RWPE2 (cell line): Measurements from ENCODE around the gene FOXR2.

Source experiments
- ATAC-seq: fragments of 200-7000 bp; cut with Tn5 transposase; 3 replicates; pipeline ENCODE4 v1.9.1; 2021; ENCODE audit warnings: low read depth
- DNase-seq: peaks from one replicate; pipeline ENCODE4 v3.0.0-alpha.2; 2020; ENCODE audit warnings: low spot score
- H3K27ac ChIP-seq: fragments of 450-650 bp; 2 replicates; pipeline ENCODE4 v1.5.1; 2017; ENCODE audit warnings: mild to moderate bottlenecking; ENCODE audit not compliant: poor library complexity, severe bottlenecking
- H3K27me3 ChIP-seq: fragments of 250-450 bp; sonication (Bioruptor Pico); 2 replicates; pipeline ENCODE4 v1.5.1; 2021; ENCODE audit warnings: mild to moderate bottlenecking, moderate library complexity; ENCODE audit not compliant: insufficient read depth, poor library complexity, severe bottlenecking
- H3K36me3 ChIP-seq: fragments of 250-450 bp; sonication (Bioruptor Pico); 2 replicates; pipeline ENCODE4 v1.5.1; 2020; ENCODE audit warnings: low read depth, mild to moderate bottlenecking, moderate library complexity
- H3K4me1 ChIP-seq: fragments of 250-450 bp; sonication (Bioruptor Pico); 2 replicates; pipeline ENCODE4 v1.5.1; 2021; ENCODE audit warnings: mild to moderate bottlenecking, moderate library complexity; ENCODE audit not compliant: insufficient read depth, poor library complexity, severe bottlenecking
- H3K4me3 ChIP-seq: fragments of 250-450 bp; sonication (Bioruptor Pico); 2 replicates; pipeline ENCODE4 v1.5.1; 2021; ENCODE audit warnings: mild to moderate bottlenecking, moderate library complexity; ENCODE audit not compliant: severe bottlenecking
- H3K9me3 ChIP-seq: fragments of 250-450 bp; sonication (Bioruptor Pico); 2 replicates; pipeline ENCODE4 v1.5.1; 2021; ENCODE audit warnings: mild to moderate bottlenecking, moderate library complexity; ENCODE audit not compliant: severe bottlenecking
- CTCF ChIP-seq: fragments of 450-650 bp; IDR thresholded peaks from one replicate; pipeline ENCODE4 v1.5.1; 2017; ENCODE audit warnings: mild to moderate bottlenecking, moderate library complexity; ENCODE audit not compliant: poor library complexity, severe bottlenecking

The FOXR2 gene

GRCh38 chrX:55623100-55623499 is at the start of gene FOXR2:
Gene FOXR2, plus strand, starts transcription at chrX:55623400. Its CDS starts 312 bp downstream, at chrX:55623712.
- no peak for TF ChIP-seq CTCF
- Histone ChIP-seq H3K4me3 (no peak within 1 kb of the TSS), H3K27me3 (no peaks in the 10 kb centered on the region), H3K4me1 (no peaks in the 10 kb centered on the region), H3K27ac (no peak within 1 kb of the TSS), H3K36me3 (no peaks in the 10 kb centered on the region), H3K9me3 (no peaks in the 10 kb centered on the region)
- no peak for DNase-seq
- ATAC-seq: no peak

- Histone ChIP-seq H3K9me3 (no peaks in the 10 kb centered on the region), H3K27me3 (no peaks in the 10 kb centered on the region), H3K27ac (no peak overlapping the region), H3K4me1 (no peaks in the 10 kb centered on the region), H3K4me3 (no peak overlapping the region), H3K36me3 (no peaks in the 10 kb centered on the region)
- no peak for DNase-seq
- no peak for TF ChIP-seq CTCF
- ATAC-seq: no peak
Observed at GRCh38 chrX:55579115-55579514, 44.1 kb upstream of the FOXR2 start.

GRCh38 chrX:55582447-55582846 is 40.8 kb upstream of the FOXR2 start:
- no peaks in the 10 kb centered on the region for H3K4me1 ChIP-seq
- H3K4me3 ChIP-seq: no peak overlapping the region
- no peaks in the 10 kb centered on the region for H3K9me3 ChIP-seq
- DNase-seq (no peak), ATAC-seq (no peak)
- TF ChIP-seq CTCF: no peak
- no peak overlapping the region for H3K27ac ChIP-seq
- no peaks in the 10 kb centered on the region for H3K36me3 ChIP-seq
- no peaks in the 10 kb centered on the region for H3K27me3 ChIP-seq

- Histone ChIP-seq H3K4me3 (no peak overlapping the region), H3K27ac (no peak overlapping the region), H3K36me3 (no peaks in the 10 kb centered on the region), H3K9me3 (no peaks in the 10 kb centered on the region), H3K27me3 (no peaks in the 10 kb centered on the region), H3K4me1 (no peaks in the 10 kb centered on the region)
- DNase-seq: no peak
- no peak for TF ChIP-seq CTCF
- no peak for ATAC-seq
Observed at GRCh38 chrX:55593296-55593695, 29.9 kb upstream of the FOXR2 start.

GRCh38 chrX:55593756-55594257 is 29.4 kb upstream of the FOXR2 start:
- Histone ChIP-seq H3K27ac (no peak overlapping the region), H3K27me3 (no peaks in the 10 kb centered on the region), H3K4me1 (no peaks in the 10 kb centered on the region), H3K4me3 (no peak overlapping the region), H3K9me3 (no peaks in the 10 kb centered on the region), H3K36me3 (no peaks in the 10 kb centered on the region)
- no peak for DNase-seq
- ATAC-seq: no peak
- TF ChIP-seq CTCF: no peak
